H1 (cell line): ENCODE data around the gene PLB1. TPM values are rescaled to one million over a fixed set of nuclear protein-coding genes. Genes with fewer than 3 reads are reported as not detected.

Experiments
- CTCF ChIA-PET: fragments of 300-600 bp; sonication (Branson Sonifier 250); formaldehyde crosslinking; loops from one replicate; lab custom pipeline; 2021; ENCODE audit not compliant: partially characterized antibody; lab: Charles Lee
- POLR2A ChIA-PET: fragments of 300-600 bp; sonication (Branson Sonifier 250); formaldehyde crosslinking; loops from one replicate; lab custom pipeline; 2021; ENCODE audit warnings: inconsistent platforms; ENCODE audit not compliant: partially characterized antibody; lab: Charles Lee
- DNase-seq, 2 experiments: peaks; one replicate each; pipeline versions ENCODE4 v3.0.0 to v3.0.0-alpha.2; 2010 to 2022; ENCODE audit warnings: low spot score in 2 of 2, low read depth in 1 of 2, mixed read lengths in 1 of 2
- FAIRE-seq: peaks from 2 replicates; lab custom pipeline; 2011; peaks lifted over from hg19 to GRCh38; lab: Jason Lieb, UNC
- H2AFZ ChIP-seq: 2 replicates; pipeline ENCODE4 v1.8.1; 2012; ENCODE audit warnings: low read length, inconsistent platforms
- H2AK5ac ChIP-seq: 2 replicates; pipeline ENCODE4 v1.6.1; 2013; ENCODE audit warnings: low read depth, low read length
- H2BK120ac ChIP-seq: replicated peaks from 2 replicates; pipeline ENCODE3; 2013; ENCODE audit warnings: low read depth, low read length, inconsistent platforms
- H2BK12ac ChIP-seq: 2 replicates; pipeline ENCODE4 v1.6.1; 2013; ENCODE audit warnings: low read depth, low read length
- H2BK15ac ChIP-seq: 2 replicates; pipeline ENCODE4 v1.6.1; 2013; ENCODE audit warnings: low read length
- H2BK20ac ChIP-seq: 2 replicates; pipeline ENCODE4 v1.6.1; 2013; ENCODE audit warnings: low read length
- H2BK5ac ChIP-seq: 2 replicates; pipeline ENCODE4 v1.6.1; 2013; ENCODE audit warnings: low read depth, low read length
- H3K14ac ChIP-seq: 2 replicates; pipeline ENCODE4 v1.6.1; 2013; ENCODE audit warnings: inconsistent platforms; ENCODE audit not compliant: insufficient read length
- H3K18ac ChIP-seq: 2 replicates; pipeline ENCODE4 v1.6.1; 2013; ENCODE audit warnings: low read length; ENCODE audit errors: extremely low read depth
- H3K23ac ChIP-seq: 2 replicates; pipeline ENCODE4 v1.6.1; 2013; ENCODE audit warnings: inconsistent platforms; ENCODE audit not compliant: insufficient read length
- H3K23me2 ChIP-seq: 2 replicates; pipeline ENCODE4 v1.6.1; 2013; ENCODE audit warnings: low read depth, low read length
- H3K27ac ChIP-seq: 2 replicates; pipeline ENCODE4 v1.6.1; 2011; ENCODE audit warnings: low read depth, low read length, inconsistent platforms
- H3K27me3 ChIP-seq, 4 experiments: replicated peaks in 1 of 4; 1 replicate in 1 of 4; 2 replicates in 3 of 4; pipeline versions ENCODE4 v1.6.1 to v1.8.1; 2011 to 2013; ENCODE audit warnings: low read length in 3 of 4, mild to moderate bottlenecking in 3 of 4, inconsistent platforms in 2 of 4, mixed read lengths in 2 of 4, moderate library complexity in 1 of 4; ENCODE audit not compliant: control insufficient read depth in 3 of 4, insufficient read depth in 3 of 4; ENCODE audit errors: extremely low read depth in 1 of 4
- H3K36me3 ChIP-seq, 4 experiments: 2 replicates each; pipeline versions ENCODE4 v1.6.1 to v1.8.1; 2011 to 2013; ENCODE audit warnings: mild to moderate bottlenecking in 4 of 4, low read length in 3 of 4, moderate library complexity in 2 of 4, control low read depth in 1 of 4, inconsistent platforms in 1 of 4; ENCODE audit not compliant: insufficient read depth in 4 of 4, control insufficient read depth in 2 of 4
- H3K4ac ChIP-seq: replicated peaks from 2 replicates; pipeline ENCODE3; 2013; ENCODE audit warnings: low read length, low read depth, mixed read lengths, inconsistent platforms; ENCODE audit not compliant: insufficient read length
- H3K4me1 ChIP-seq, 4 experiments: replicated peaks in 1 of 4; 1 replicate in 1 of 4; 2 replicates in 3 of 4; pipeline versions ENCODE4 v1.6.1 to v1.8.1; 2011 to 2013; ENCODE audit warnings: low read length in 3 of 4, inconsistent platforms in 2 of 4, mixed read lengths in 1 of 4; ENCODE audit not compliant: insufficient read depth in 4 of 4, control insufficient read depth in 3 of 4
- H3K4me2 ChIP-seq, 2 experiments: 2 replicates each; pipeline versions ENCODE4 v1.6.1 to v1.8.1; 2011 to 2013; ENCODE audit warnings: low read depth in 2 of 2, low read length in 2 of 2, control low read depth in 1 of 2, inconsistent platforms in 1 of 2, mild to moderate bottlenecking in 1 of 2; ENCODE audit not compliant: insufficient read depth in 1 of 2
- H3K4me3 ChIP-seq, 4 experiments: fragments of 200-600, 300-600 bp in 1 of 4; sonication (generic), shearing (Covaris generic), sonication (Bioruptor Twin) in 1 of 4; 2 replicates each; pipeline versions ENCODE4 v1.5.1 to v1.8.1; 2011 to 2016; ENCODE audit warnings: low read length in 4 of 4, low read depth in 3 of 4, control low read depth in 2 of 4, inconsistent platforms in 2 of 4, mild to moderate bottlenecking in 2 of 4, mixed read lengths in 1 of 4, moderate library complexity in 1 of 4; ENCODE audit not compliant: insufficient read depth in 2 of 4; ENCODE audit errors: extremely low read depth in 1 of 4
- H3K56ac ChIP-seq: replicated peaks from 2 replicates; pipeline ENCODE3; 2013; ENCODE audit warnings: low read depth, mild to moderate bottlenecking, mixed read lengths, low read length, inconsistent platforms; ENCODE audit not compliant: insufficient read length
- H3K79me1 ChIP-seq: 2 replicates; pipeline ENCODE4 v1.6.1; 2013; ENCODE audit warnings: low read depth, low read length, control low read depth
- H3K79me2 ChIP-seq, 2 experiments: 2 replicates each; pipeline versions ENCODE4 v1.6.1 to v1.8.1; 2012 to 2013; ENCODE audit warnings: low read length in 2 of 2, mild to moderate bottlenecking in 2 of 2, inconsistent platforms in 1 of 2; ENCODE audit not compliant: insufficient read depth in 2 of 2, control insufficient read depth in 1 of 2
- H3K9ac ChIP-seq, 4 experiments: replicated peaks in 1 of 4; 1 replicate in 1 of 4; 2 replicates in 3 of 4; pipeline versions ENCODE4 v1.6.1 to v1.8.1; 2011 to 2013; ENCODE audit warnings: low read depth in 3 of 4, low read length in 3 of 4, control low read depth in 2 of 4, mild to moderate bottlenecking in 2 of 4, moderate library complexity in 2 of 4, inconsistent platforms in 1 of 4; ENCODE audit errors: extremely low read depth in 1 of 4
- H3K9me3 ChIP-seq, 2 experiments: 2 replicates each; pipeline versions ENCODE4 v1.6.1 to v1.8.1; 2012 to 2013; ENCODE audit warnings: mild to moderate bottlenecking in 2 of 2, moderate library complexity in 2 of 2, control low read depth in 1 of 2, inconsistent platforms in 1 of 2, low read depth in 1 of 2, low read length in 1 of 2, mixed read lengths in 1 of 2; ENCODE audit not compliant: insufficient read depth in 2 of 2
- H4K20me1 ChIP-seq, 2 experiments: replicated peaks in 1 of 2; 2 replicates each; pipeline versions ENCODE3 to v1.8.1; 2011 to 2013; ENCODE audit warnings: inconsistent platforms in 2 of 2, low read length in 2 of 2, mild to moderate bottlenecking in 1 of 2; ENCODE audit not compliant: insufficient read depth in 2 of 2, control insufficient read depth in 1 of 2
- H4K5ac ChIP-seq: 2 replicates; pipeline ENCODE4 v1.6.1; 2013; ENCODE audit warnings: low read length, low read depth, mixed read lengths, inconsistent platforms; ENCODE audit not compliant: insufficient read length
- H4K8ac ChIP-seq: 2 replicates; pipeline ENCODE4 v1.8.0; 2013; ENCODE audit warnings: mild to moderate bottlenecking, moderate library complexity, low read length, inconsistent platforms; ENCODE audit not compliant: insufficient read depth; ENCODE audit errors: extremely low read depth
- H4K91ac ChIP-seq: replicated peaks from 2 replicates; pipeline ENCODE3; 2013; ENCODE audit warnings: low read length, mixed read lengths, inconsistent platforms; ENCODE audit not compliant: insufficient read length
- ATF3 ChIP-seq: IDR thresholded peaks from 2 replicates; pipeline ENCODE4 v1.6.1; 2011; ENCODE audit warnings: low read depth, mild to moderate bottlenecking, low read length; ENCODE audit not compliant: insufficient read depth
- CBX8 ChIP-seq: fragments of 300-800, 300-1000 bp; sonication (generic); IDR thresholded peaks from 2 replicates; pipeline ENCODE4 v1.7.1; 2016; ENCODE audit warnings: low read depth, low read length, borderline replicate concordance
- EGR1 ChIP-seq: IDR thresholded peaks from 2 replicates; pipeline ENCODE4 v1.6.1; 2011; ENCODE audit warnings: low read depth, low read length, borderline replicate concordance
- RFX5 ChIP-seq: IDR thresholded peaks from 2 replicates; pipeline ENCODE4 v1.6.1; 2011; ENCODE audit warnings: low read depth, low read length, improper control_type of control experiment, borderline replicate concordance
- RXRA ChIP-seq: IDR thresholded peaks from 2 replicates; pipeline ENCODE4 v1.6.1; 2011; ENCODE audit warnings: low read depth, mild to moderate bottlenecking, low read length, moderate library complexity; ENCODE audit not compliant: insufficient read depth
- SIN3A ChIP-seq, 2 experiments: IDR thresholded peaks in 1 of 2; conservative IDR thresholded peaks in 1 of 2; 2 replicates each; pipeline ENCODE4 v1.6.1; 2011 to 2012; ENCODE audit warnings: low read length in 2 of 2, improper control_type of control experiment in 1 of 2, low read depth in 1 of 2, mild to moderate bottlenecking in 1 of 2
- WGBS, 2 experiments: shearing (Covaris generic) in 1 of 2; methylation state at CpG; one replicate each; pipeline versions ENCODE4 v1.1.6 to v1.1.7; 2013 to 2015; ENCODE audit warnings: low lambda C conversion rate in 2 of 2, mixed read lengths in 2 of 2, inconsistent platforms in 1 of 2, low coverage in 1 of 2, missing lambda C conversion rate in 1 of 2; ENCODE audit not compliant: insufficient replicate concordance in 2 of 2, insufficient coverage in 1 of 2, insufficient read length in 1 of 2; ENCODE audit errors: extremely low coverage in 1 of 2, missing lambda C conversion rate in 1 of 2; 5-methylcytosine and 5-hydroxymethylcytosine counted together
- polyA plus RNA-seq, 7 experiments: library from polyadenylated mRNA; depleted of rRNA in 3 of 7; stranded (reverse) in 5 of 7; unstranded in 2 of 7; fragments of >200 nt in 5 of 7; fragments of 200-250 nt in 2 of 7; gene quantifications; 1 replicate in 5 of 7; 2 replicates in 1 of 7; 4 replicates in 1 of 7; pipeline versions ENCODE4 v1.2.1 to v1.2.3, GENCODE V29; 2011 to 2013; ENCODE audit warnings: missing spikeins in 2 of 7, mixed read lengths in 2 of 7
- total RNA-seq: library from RNA; stranded (reverse); fragmentation: NEBNext Ultra II Directional; extraction: Animal tissue kit (Norgen Biotek cat#: 25700); gene quantifications from 2 replicates; pipeline ENCODE4 v1.2.1, GENCODE V29; 2021
- TF ChIP-seq, protein P1 (sequence below), 3 experiments: IDR thresholded peaks; 1 replicate in 2 of 3; 2 replicates in 1 of 3; pipeline versions ENCODE4 v1.5.1 to v1.6.1; 2011; ENCODE audit warnings: low read length in 3 of 3, mild to moderate bottlenecking in 3 of 3, inconsistent platforms in 2 of 3, low read depth in 1 of 3, moderate library complexity in 1 of 3; ENCODE audit not compliant: insufficient read depth in 1 of 3; ENCODE audit errors: control extremely low read depth in 1 of 3
- TF ChIP-seq, protein P2 (sequence below): IDR thresholded peaks from 2 replicates; pipeline ENCODE4 v1.6.1; 2011; ENCODE audit warnings: low read length, improper control_type of control experiment

Gene PLB1
- total and polyA plus RNA-seq, 2 of the 8 experiments (the other 6 are each of a cell fraction or from before 2014, with no cell fraction given): 0.20 to 0.36 TPM

DNA sequence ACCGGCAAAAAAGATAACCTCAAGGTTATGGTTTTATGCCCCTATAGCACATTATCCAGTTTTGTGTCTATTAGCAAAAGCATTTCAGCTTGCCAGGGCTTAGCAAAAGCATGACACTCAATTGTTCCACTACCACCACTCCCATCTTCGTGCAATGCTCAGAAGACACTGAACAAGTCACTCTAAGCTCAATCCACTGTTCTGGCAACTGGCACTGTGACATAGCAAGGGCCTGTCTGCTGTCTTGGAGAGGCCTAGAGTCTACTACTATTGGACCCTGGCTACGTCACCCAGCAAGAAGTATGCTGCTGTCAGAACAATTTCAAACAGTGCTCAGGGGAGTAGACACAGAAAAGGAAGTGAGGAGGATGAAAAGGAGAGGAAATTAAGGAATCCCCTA lies 152.3 kb downstream of the PLB1 start:
- no peak overlapping the region for H2BK12ac ChIP-seq
- H2BK20ac ChIP-seq: no peak overlapping the region
- H3K4me3 ChIP-seq: no peak overlapping the region
- H2BK15ac ChIP-seq: no peak overlapping the region
- TF ChIP-seq ATF3 (no peak), CBX8 (no peak), RFX5 (no peak), RXRA (no peak), EGR1 (no peak), SIN3A (conservative IDR thresholded peaks at IDR 0.05 in 1 of 2, IDR thresholded peaks at IDR 0.05 in 1 of 2; ENCODE audit: low read depth in 1 of 2, low read length in 2 of 2) (no peak)
- TF ChIP-seq, protein P1, sequence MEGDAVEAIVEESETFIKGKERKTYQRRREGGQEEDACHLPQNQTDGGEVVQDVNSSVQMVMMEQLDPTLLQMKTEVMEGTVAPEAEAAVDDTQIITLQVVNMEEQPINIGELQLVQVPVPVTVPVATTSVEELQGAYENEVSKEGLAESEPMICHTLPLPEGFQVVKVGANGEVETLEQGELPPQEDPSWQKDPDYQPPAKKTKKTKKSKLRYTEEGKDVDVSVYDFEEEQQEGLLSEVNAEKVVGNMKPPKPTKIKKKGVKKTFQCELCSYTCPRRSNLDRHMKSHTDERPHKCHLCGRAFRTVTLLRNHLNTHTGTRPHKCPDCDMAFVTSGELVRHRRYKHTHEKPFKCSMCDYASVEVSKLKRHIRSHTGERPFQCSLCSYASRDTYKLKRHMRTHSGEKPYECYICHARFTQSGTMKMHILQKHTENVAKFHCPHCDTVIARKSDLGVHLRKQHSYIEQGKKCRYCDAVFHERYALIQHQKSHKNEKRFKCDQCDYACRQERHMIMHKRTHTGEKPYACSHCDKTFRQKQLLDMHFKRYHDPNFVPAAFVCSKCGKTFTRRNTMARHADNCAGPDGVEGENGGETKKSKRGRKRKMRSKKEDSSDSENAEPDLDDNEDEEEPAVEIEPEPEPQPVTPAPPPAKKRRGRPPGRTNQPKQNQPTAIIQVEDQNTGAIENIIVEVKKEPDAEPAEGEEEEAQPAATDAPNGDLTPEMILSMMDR (IDR thresholded peaks at IDR 0.05; ENCODE audit: control extremely low read depth in 1 of 3, insufficient read depth in 1 of 3, low read depth in 1 of 3, low read length in 3 of 3): no peak
- TF ChIP-seq, protein P2, sequence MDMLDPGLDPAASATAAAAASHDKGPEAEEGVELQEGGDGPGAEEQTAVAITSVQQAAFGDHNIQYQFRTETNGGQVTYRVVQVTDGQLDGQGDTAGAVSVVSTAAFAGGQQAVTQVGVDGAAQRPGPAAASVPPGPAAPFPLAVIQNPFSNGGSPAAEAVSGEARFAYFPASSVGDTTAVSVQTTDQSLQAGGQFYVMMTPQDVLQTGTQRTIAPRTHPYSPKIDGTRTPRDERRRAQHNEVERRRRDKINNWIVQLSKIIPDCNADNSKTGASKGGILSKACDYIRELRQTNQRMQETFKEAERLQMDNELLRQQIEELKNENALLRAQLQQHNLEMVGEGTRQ: no peak
- DNase-seq (no peak), FAIRE-seq (no peak)
- no peak overlapping the region for H2AFZ ChIP-seq
- POLR2A ChIA-PET: no interaction called here
- H3K79me2 ChIP-seq: no peaks in the 10 kb centered on the region
- no peaks in the 10 kb centered on the region for H3K79me1 ChIP-seq
- H4K5ac ChIP-seq: no peak overlapping the region
- H3K18ac ChIP-seq: no peak overlapping the region
- H4K20me1 ChIP-seq: no peaks in the 10 kb centered on the region
- peaks cover 0 to 10% (median 2%) of the 10 kb centered on the region in 4 experiments; a peak in 2 of 7 replicates for H3K4me1 ChIP-seq
- H3K4ac ChIP-seq: no peak overlapping the region
- no peak overlapping the region for H4K8ac ChIP-seq
- CTCF ChIA-PET: interaction anchor here (0.6 to 0.7 kb wide), 3 partner anchors 27 to 260 kb away, joined by 3 read pairs; no protein-coding TSS in a partner anchor
- 97% methylated on average over 3 of the region's 3 CpGs; no CpG with 5 or more reads in 1 of the 2 experiments for WGBS, 2 experiments
- H3K23me2 ChIP-seq: no peaks in the 10 kb centered on the region
- H3K9ac ChIP-seq: no peak overlapping the region
- no peak overlapping the region for H3K27ac ChIP-seq
- H3K4me2 ChIP-seq: no peak overlapping the region
- no peak overlapping the region for H3K23ac ChIP-seq
- H2AK5ac ChIP-seq: no peak overlapping the region
- H2BK5ac ChIP-seq: no peak overlapping the region
- H3K36me3 ChIP-seq: no peaks in the 10 kb centered on the region
- no peak overlapping the region for H3K56ac ChIP-seq
- no peak overlapping the region for H2BK120ac ChIP-seq
- no peaks in the 10 kb centered on the region for H3K27me3 ChIP-seq
- no peak overlapping the region for H4K91ac ChIP-seq
- H3K14ac ChIP-seq: no peak overlapping the region
- no peaks in the 10 kb centered on the region for H3K9me3 ChIP-seq
